ENCODE measurements around the gene ITGA11.

- TF ChIP-seq RARB (CRISPR knock-in tag; IDR thresholded peaks at IDR 0.05) (no peak), ZFP3 (CRISPR knock-in tag; IDR thresholded peaks at IDR 0.05) (no peak), ZNF70 (CRISPR knock-in tag; IDR thresholded peaks at IDR 0.05) (no peak), ZNF8 (CRISPR knock-in tag; IDR thresholded peaks at IDR 0.05) (no peak), PATZ1 (CRISPR knock-in tag; IDR thresholded peaks at IDR 0.05; ENCODE audit: borderline replicate concordance) (no peak), TOX (CRISPR knock-in tag; IDR thresholded peaks at IDR 0.05; ENCODE audit: borderline replicate concordance) (no peak), ISL1 (CRISPR knock-in tag; IDR thresholded peaks at IDR 0.05) (no peak), ESRRG (CRISPR knock-in tag; IDR thresholded peaks at IDR 0.05) (no peak), CREB5 (CRISPR knock-in tag; IDR thresholded peaks at IDR 0.05; ENCODE audit: low read depth) (no peak), ARNTL (CRISPR knock-in tag; IDR thresholded peaks at IDR 0.05; ENCODE audit: borderline replicate concordance, low read depth) (no peak), BACH2 (CRISPR knock-in tag; IDR thresholded peaks at IDR 0.05; ENCODE audit: borderline replicate concordance) (no peak), TCF4 (CRISPR knock-in tag; IDR thresholded peaks at IDR 0.05; ENCODE audit: borderline replicate concordance) (no peak), CSRNP3 (CRISPR knock-in tag; IDR thresholded peaks at IDR 0.05) (no peak)
Measured at GRCh38 chr15:68449389-68449788, 17.4 kb upstream of the ITGA11 start.

Data from SK-N-SH treated with all-trans-retinoic acid at 6 μM for 48 hours (cell line).